DND-41 (cell line): ENCODE measurements around the gene PID1.

ENCODE experiments used
- EZH2 ChIP-seq: IDR thresholded peaks from 3 replicates; pipeline ENCODE4 v1.6.1; 2012; ENCODE audit warnings: borderline replicate concordance, low read depth, mild to moderate bottlenecking, moderate library complexity, low read length, inconsistent platforms; ENCODE audit not compliant: severe bottlenecking
- TF ChIP-seq, protein P1 (sequence below): IDR thresholded peaks from 2 replicates; pipeline ENCODE4 v1.5.1; 2012; ENCODE audit warnings: borderline replicate concordance, low read length, moderate library complexity, mild to moderate bottlenecking; ENCODE audit not compliant: poor library complexity, severe bottlenecking; ENCODE audit errors: extremely low read depth

DNA sequence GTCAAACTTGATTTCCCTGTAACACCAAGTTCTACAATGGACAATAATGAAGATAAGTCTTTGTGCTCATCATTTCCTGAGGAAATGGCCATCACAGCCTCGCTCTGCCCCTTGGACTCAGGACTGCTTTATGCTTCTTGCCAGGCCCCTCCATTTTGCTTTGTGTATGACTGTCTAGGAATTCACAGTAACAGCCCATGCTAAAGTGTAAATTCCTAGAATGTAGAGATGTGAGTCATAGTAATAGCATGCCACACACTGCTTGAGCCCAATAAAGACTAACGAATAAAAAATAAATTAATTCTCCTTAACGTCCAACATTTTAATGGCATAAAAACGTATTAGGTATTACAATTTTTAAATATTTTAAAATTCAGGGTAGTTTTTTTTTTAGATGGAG, 226.5 kb downstream of the PID1 start:
- TF ChIP-seq, protein P1, sequence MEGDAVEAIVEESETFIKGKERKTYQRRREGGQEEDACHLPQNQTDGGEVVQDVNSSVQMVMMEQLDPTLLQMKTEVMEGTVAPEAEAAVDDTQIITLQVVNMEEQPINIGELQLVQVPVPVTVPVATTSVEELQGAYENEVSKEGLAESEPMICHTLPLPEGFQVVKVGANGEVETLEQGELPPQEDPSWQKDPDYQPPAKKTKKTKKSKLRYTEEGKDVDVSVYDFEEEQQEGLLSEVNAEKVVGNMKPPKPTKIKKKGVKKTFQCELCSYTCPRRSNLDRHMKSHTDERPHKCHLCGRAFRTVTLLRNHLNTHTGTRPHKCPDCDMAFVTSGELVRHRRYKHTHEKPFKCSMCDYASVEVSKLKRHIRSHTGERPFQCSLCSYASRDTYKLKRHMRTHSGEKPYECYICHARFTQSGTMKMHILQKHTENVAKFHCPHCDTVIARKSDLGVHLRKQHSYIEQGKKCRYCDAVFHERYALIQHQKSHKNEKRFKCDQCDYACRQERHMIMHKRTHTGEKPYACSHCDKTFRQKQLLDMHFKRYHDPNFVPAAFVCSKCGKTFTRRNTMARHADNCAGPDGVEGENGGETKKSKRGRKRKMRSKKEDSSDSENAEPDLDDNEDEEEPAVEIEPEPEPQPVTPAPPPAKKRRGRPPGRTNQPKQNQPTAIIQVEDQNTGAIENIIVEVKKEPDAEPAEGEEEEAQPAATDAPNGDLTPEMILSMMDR = no peak
- TF ChIP-seq EZH2 = no peak
